Measurements from ENCODE around the gene TEX38.

- TF ChIP-seq CTCF (IDR thresholded peaks at IDR 0.05; ENCODE audit: low read depth, low read length, poor library complexity, severe bottlenecking) = no peak
- TF ChIP-seq EZH2phosphoT487 (IDR thresholded peaks at IDR 0.05; ENCODE audit: borderline replicate concordance, low read length) = no peak
These were observed 32.4 kb downstream of the TEX38 start for GRCh38 chr1:46703927-46704641.
